Measurements from ENCODE around the gene ZNF70. TPM values are rescaled to one million over a fixed set of nuclear protein-coding genes. Genes with fewer than 3 reads are reported as not detected.

The ZNF70 gene
- polyA plus RNA-seq, 1 of the 3 experiments (the other 2 are of a cell fraction), result 0.77 TPM

- TF ChIP-seq RFX5 (IDR thresholded peaks at IDR 0.05; ENCODE audit: low read length), result no peak
- TF ChIP-seq PBX3 (IDR thresholded peaks at IDR 0.05), result no peak
- TF ChIP-seq MEF2A (IDR thresholded peaks at IDR 0.05; ENCODE audit: borderline replicate concordance, low read depth), result no peak
- TF ChIP-seq SMC3 (IDR thresholded peaks at IDR 0.05; ENCODE audit: low read depth, low read length), result no peak
- TF ChIP-seq NFIC (IDR thresholded peaks at IDR 0.05; ENCODE audit: borderline replicate concordance), result no peak
- no peak for TF ChIP-seq FOXM1 (IDR thresholded peaks at IDR 0.05; ENCODE audit: low read depth)
These were observed 572 bp downstream of the ZNF70 start (continued) for GRCh38 chr22:23750367-23750713.

GRCh38 chr22:23749841-23750301 is 1.0 kb downstream of the ZNF70 start:
- DNase-seq, result no peak
- peak overlapping the region; percentile 78 to 81 for H3K4me3 ChIP-seq (ENCODE audit: low read depth in 2 of 2, low read length in 1 of 2)
- peaks cover 0 to 2% of the 10 kb centered on the region in 2 experiments for H3K36me3 ChIP-seq (replicated peaks in 1 of 2; ENCODE audit: control insufficient read depth in 1 of 2, insufficient read depth in 2 of 2, low read length in 1 of 2)
- no peaks in the 10 kb centered on the region for H4K20me1 ChIP-seq (ENCODE audit: insufficient read depth)
- no peaks in the 10 kb centered on the region for H3F3A ChIP-seq (replicated peaks; ENCODE audit: insufficient read depth)
- H2AFZ ChIP-seq (ENCODE audit: low read depth), result no peak overlapping the region; the same call in 1 of the 2 replicates
- H3K79me2 ChIP-seq (ENCODE audit: insufficient read depth), result peaks cover 34% of the 10 kb centered on the region
- no peaks in the 10 kb centered on the region for H3K27me3 ChIP-seq (ENCODE audit: insufficient read depth)
- H3K27ac ChIP-seq (ENCODE audit: low read depth in 2 of 2, low read length in 1 of 2), result no peak overlapping the region
- POLR2A ChIA-PET, result interaction anchor here (0.6 to 2.3 kb wide), 2 partner anchors 12 to 16 kb away, joined by 3 to 9 read pairs; no protein-coding TSS in a partner anchor
- CTCF ChIA-PET, result interaction anchor here (1.2 to 1.6 kb wide), 2 partner anchors 8 to 145 kb away, joined by 3 to 4 read pairs; partner anchors contain the start of gene MIF
- no peak for TF ChIP-seq REST (IDR thresholded peaks at IDR 0.05; ENCODE audit: low read depth, low read length)
- TF ChIP-seq CTCF (IDR thresholded peaks at IDR 0.05), result no peak
- no peak for TF ChIP-seq POLR2AphosphoS5 (IDR thresholded peaks at IDR 0.05; ENCODE audit: low read depth, low read length)
- TF ChIP-seq TAF1 (IDR thresholded peaks at IDR 0.05; ENCODE audit: borderline replicate concordance, low read depth, low read length), result no peak
- no peak for TF ChIP-seq GATA2 (CRISPR knock-in tag; IDR thresholded peaks at IDR 0.05)
- no peak for TF ChIP-seq PBX3 (IDR thresholded peaks at IDR 0.05)
- no peak for TF ChIP-seq CHD2 (IDR thresholded peaks at IDR 0.05; ENCODE audit: low read length, partially characterized antibody)
- no peak for TF ChIP-seq TCF12 (IDR thresholded peaks at IDR 0.05)
- TF ChIP-seq MEF2A (IDR thresholded peaks at IDR 0.05; ENCODE audit: borderline replicate concordance, low read depth), result no peak
- TF ChIP-seq USF2 (IDR thresholded peaks at IDR 0.05; ENCODE audit: borderline replicate concordance, low read depth, low read length), result no peak
- no peak for TF ChIP-seq NFIC (IDR thresholded peaks at IDR 0.05; ENCODE audit: borderline replicate concordance)
- no peak for TF ChIP-seq RCOR1 (IDR thresholded peaks at IDR 0.05; ENCODE audit: low read length)
- no peak for TF ChIP-seq TEAD4 (IDR thresholded peaks at IDR 0.05; ENCODE audit: borderline replicate concordance, insufficient read depth)
- TF ChIP-seq FOXJ3 (CRISPR knock-in tag; IDR thresholded peaks at IDR 0.05), result no peak
- no peak for TF ChIP-seq GABPA (IDR thresholded peaks at IDR 0.05; ENCODE audit: low read depth)
- no peak for TF ChIP-seq YY1 (IDR thresholded peaks at IDR 0.05; ENCODE audit: low read depth)
- TF ChIP-seq MXI1 (IDR thresholded peaks at IDR 0.05; ENCODE audit: low read depth, low read length), result no peak
- TF ChIP-seq RFX5 (IDR thresholded peaks at IDR 0.05; ENCODE audit: low read length), result no peak
- no peak for TF ChIP-seq IRF3 (IDR thresholded peaks at IDR 0.05; ENCODE audit: low read depth, low read length)
- TF ChIP-seq NRF1 (IDR thresholded peaks at IDR 0.05; ENCODE audit: low read depth, low read length), result no peak
- WGBS (ENCODE audit: low lambda C conversion rate), result 94% methylated on average over 12 of the region's 12 CpGs
- H3K9me2 ChIP-seq, result no peaks in the 10 kb centered on the region
- no peak overlapping the region for H3K9ac ChIP-seq
- no peaks in the 10 kb centered on the region for H3K9me3 ChIP-seq
- H3K4me1 ChIP-seq (ENCODE audit: control insufficient read depth in 1 of 2, insufficient read depth in 2 of 2, low read depth in 1 of 2, low read length in 1 of 2), result peaks cover 0 to 10% of the 10 kb centered on the region in 2 experiments; a peak in 2 of 4 replicates
- peak overlapping the region; percentile 84 for H3K4me2 ChIP-seq
